Activated T-cell treated with anti-CD3 and anti-CD28 coated beads for 1 hour (primary cell): ENCODE measurements around the gene PRICKLE4.
"Not testable (repeated sequence)": the region's sequence is repeated elsewhere in the genome, so short reads cannot be mapped to it uniquely, and the experiment has no call there.

Experiments used
- DNase-seq: peaks from one replicate; pipeline ENCODE4 v3.0.0-alpha.2; 2020; ENCODE audit warnings: low read depth

Gene PRICKLE4

DNA sequence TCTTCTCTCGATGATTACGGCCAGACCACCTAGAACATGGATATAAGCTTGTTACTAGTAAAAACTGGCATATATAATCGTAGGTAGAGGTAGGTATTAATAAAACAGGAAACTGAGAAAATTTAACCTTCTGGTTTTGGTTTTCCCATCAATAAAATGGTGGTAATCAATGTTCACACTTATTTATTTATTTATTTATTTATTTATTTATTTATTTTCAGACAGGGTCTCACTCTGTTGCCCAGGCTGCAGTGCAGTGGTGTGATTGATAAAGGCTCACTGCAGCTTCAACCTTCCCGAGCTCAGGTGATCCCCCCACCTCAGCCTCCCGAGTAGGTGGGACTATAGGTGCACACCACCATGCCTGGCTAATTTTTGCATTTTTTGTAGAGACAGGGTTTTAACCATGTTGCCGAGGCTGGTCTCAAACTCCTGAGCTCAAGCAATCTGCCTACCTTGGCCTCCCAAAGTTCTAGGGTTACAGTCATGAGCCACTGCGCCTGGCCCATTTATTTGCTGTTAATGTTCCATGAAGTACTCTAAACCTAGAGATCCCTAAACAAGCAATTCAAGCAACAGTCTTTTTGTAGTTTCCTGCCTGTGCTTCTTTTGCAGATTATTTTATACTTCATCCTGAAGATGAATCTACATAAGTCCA, 18.4 kb downstream of the PRICKLE4 start:
- DNase-seq, result no peak

DNA sequence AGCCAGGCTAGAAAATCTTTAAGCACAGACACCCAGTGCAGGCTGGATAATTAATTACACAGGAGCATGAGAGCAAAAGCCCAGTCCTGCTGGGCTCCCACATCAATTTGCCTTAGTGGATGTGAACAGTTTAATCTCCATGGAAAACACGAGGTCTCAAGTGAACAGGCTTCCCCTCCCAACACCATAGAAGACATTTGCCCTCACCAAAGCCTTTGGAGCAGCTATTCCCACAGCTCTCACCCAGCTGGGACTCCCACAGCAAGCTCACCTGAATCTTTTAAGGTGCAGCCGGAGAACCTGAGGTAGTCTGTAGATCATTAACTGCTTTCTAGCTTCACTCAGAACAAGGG, 19.0 kb downstream of the PRICKLE4 start:
- DNase-seq, result no peak

DNA sequence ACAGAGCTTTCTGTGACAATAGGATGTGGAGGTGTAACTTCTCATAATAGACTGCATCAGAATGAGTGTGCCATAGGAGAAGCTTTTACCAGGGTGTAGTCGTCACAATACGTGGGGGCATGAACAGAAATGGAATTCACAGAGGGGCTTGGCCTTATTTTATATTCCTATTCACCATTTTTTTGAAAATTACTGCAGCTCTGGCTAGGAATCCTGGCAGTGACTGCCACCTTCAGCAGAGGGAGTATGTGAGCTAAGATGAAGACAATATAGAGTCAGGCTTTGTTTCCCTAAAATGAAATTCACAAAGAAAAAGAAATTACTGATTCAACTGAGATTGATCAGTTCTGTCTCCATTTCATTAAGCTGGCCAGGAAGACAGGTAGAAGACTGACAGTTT, 20.8 kb downstream of the PRICKLE4 start:
- no peak for DNase-seq

DNA sequence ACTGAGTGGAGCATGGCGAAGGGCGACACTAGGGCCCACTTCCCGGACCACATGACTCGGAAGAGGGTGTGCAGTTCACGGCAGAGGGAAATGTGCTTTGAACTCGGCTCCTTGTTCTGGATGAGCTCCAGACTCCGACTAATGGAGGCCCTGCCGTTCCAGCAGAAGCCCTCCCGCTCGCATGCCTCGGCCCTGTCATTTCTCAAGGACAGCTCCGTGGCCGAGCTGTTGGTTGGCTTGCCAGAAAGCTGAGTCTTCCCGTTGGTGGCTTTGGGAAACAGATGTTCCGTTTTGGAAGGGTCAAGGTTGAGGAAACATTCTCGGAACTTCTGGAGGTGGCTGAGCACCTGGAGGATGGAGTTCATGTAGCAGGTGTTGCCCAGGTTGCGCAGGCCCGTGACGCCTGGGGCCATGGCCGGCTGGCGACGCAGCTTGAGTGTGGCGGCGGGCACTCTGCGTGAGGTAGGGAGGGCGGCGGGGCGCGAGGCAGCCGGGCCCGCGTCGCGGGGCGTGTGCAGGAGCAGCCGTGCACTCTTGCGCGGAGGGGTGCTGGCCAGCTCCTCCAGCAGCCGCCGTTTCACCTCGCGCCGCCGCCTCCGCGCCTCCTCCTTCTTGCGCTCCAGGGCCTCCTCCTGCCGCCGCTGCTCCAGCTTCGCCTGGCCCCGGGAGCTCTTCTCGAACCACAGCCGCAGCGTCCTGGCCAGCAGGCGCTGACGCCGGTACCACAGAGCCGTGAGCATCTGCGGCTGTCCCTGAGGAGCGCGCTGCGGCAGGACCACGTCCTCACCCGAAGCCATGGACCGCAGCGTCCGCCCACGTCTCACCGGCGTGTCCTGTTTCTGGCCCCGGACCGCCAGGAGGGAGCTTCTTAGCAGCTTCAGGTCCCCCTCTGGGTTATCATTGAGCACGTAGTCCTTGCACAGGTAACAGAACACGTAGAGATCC, 25.5 kb downstream of the PRICKLE4 start:
- no peak for DNase-seq

DNA sequence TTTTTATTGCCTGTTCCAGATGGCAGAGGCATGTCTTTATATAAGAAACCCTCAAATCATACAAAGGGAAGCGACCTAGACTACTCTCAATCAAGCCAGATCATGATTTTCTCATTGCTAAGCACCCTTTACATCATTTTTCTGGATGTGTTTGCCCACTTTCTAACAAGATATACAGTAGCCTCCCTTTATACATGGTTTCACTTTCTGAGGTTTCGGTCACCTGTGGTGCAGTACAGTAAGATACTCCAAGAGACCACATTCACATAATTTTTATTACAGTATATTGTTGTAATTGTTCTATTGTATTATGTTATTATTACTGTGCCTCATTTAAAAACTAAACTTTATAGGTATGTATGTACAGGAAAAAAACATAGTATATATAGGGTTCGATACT, 30.5 kb downstream of the PRICKLE4 start:
- DNase-seq, result no peak

DNA sequence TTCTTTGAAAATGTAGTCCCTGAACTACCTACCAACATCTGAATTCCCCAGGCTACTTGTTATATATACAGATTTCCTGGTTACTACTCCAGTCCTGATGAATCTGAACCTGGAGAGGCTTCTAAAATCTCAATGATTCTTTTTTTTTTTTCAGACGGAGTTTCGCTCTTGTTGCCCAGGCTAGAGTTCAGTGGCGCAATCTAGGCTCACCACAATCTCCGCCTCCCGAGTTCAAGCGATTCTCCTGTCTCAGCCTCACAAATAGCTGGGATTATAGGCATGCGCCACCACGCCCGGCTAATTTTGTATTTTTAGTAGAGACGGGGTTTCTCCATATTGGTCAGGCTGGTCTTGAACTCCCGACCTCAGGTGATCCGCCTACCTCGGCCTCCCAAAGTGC, 31.4 kb downstream of the PRICKLE4 start:
- DNase-seq, result not testable (repeated sequence)

DNA sequence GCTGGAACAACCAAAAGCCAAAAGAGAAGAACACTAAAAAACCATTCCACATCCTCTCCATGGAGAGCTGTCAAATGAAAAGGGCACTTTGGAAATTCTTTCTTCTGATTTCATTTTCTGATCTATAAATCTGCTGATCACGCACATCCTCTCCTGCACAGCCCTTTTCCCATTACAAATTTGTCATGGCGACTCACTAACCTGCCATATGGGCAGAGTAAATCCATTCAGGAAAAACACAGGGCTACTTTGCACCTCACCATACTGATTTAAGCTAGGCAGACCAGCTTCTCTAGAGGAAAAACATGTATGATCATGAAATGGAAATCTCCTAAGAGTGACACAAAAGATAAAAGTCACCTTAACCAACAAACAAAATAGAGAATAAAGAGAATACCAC, 32.9 kb downstream of the PRICKLE4 start:
- DNase-seq, result no peak

DNA sequence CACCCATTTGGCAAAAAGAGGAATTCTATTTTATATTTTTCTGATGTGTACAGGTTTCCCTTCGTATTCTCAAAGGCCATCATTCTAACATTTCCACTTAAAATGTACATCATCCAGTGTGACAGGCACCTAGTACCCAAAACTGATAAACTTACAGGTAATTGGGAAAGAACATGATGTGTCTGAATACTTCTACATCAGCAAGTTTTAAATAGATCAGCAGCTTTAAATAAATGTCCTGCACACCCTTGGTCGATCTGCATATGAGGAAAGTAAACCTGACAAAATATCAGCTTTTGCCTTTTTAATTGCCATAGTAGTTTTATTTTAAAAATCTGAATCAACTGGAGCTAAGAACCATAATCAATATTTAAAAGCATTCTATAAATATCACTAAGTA, 33.4 kb downstream of the PRICKLE4 start:
- DNase-seq, result no peak

DNA sequence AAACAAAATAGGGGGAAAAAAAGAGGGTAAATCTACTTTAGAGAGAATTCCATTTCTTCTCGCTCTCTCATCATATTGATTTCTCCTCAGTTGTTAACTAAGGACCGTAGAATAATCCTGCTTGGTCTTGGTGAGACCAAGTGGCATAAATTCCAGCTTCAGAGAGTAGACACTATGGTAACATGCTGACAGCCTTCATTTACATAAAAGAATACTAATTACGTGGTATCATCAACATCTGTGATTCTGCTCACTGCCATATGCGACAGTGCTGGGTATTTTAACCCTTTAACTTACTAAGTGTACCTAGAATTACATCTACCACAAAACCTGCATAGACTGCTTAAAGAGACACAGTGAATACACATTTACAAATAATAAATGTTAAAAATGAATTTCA, 34.0 kb downstream of the PRICKLE4 start:
- DNase-seq, result no peak

DNA sequence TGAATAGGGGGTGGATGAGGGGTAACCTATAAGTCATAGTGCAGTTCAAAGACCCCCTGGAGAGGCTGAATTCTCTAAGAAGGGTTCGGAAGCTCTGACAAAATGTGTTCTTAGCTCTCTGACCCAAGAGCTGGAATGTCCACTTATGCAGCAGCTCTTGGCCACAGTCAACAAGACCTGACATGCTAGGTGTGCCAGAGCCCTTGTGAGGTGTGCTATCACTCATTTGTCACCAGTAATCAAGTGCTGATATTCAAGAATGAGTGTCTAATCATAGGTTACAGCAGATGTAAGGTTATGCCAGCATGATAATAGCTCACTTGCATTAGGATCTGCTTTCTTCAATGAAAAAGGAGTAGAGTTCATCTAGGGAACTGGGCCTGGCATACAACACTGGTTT, 35.0 kb downstream of the PRICKLE4 start:
- DNase-seq, result no peak

DNA sequence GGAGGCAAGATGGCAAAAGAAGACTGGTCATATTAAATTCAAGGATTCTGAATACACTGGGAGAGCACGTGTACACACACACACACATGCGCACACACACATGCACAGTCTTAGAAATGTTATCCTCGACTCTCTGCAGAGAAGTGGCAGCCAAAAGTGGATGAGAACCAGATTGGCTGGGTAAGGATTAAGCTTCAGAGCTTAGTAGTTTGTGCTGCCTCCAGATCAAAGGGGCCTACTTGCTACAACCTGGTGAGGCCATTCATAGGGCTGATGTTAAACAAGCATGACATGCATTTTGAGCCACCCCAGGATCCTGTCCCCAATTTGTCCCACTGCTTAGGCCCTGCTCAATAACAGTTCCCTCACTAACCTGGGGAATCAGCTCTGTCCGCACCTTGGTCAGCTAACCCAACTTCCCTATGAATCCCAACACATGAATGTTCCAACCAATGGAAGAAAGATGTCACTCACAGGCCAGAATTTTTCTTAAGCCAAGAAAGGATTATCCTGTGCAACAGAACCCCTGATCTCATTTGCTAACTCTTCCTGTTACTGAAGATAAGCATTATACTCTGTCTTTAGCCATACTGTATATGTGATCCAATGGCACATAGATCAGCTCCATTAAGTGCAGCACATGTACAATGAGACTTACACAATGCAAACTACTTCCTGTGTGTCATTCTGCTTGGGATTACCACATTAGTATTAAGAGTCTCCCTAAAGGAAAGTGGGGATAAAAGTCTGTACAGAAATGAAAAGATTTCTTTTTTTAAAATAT, 37.9 kb downstream of the PRICKLE4 start:
- DNase-seq, result no peak

DNA sequence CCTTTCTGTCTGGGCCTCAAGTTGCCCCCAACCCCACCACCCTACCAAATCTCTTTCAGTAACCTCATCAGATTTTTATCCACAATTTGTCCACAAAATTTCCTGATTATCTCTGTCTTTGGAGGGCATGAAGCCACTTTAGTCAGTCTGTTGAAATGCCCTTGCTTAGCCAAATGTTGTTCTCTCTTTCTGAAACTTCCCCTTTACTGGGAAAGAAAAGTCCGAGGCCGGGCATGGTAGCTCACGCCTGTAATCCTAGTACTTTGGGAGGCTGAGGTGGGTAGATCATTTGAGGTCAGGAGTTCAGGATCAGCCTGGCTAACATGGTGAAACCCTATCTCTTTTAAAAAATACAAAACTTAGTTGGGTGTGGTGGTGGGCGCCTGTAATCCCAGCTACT, 40.7 kb downstream of the PRICKLE4 start:
- no peak for DNase-seq

DNA sequence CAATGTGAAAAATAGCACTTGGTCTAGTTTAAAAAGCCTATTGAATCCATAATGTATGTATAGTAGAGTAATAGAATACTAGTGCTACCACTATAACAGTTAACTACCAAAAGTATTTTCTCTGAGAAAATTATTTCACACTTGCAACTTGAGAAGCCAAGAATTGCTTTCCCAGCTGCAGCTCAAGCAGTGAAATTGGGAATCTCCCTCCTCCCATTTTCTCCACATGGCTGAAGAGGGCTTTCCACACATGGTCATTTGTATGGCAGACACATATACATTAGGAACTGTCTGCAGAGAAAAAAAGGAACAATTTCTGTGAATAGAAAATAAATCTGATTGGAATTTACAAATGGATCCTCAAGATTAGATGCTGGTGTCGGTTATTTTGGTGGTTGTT, 41.4 kb downstream of the PRICKLE4 start:
- no peak for DNase-seq

DNA sequence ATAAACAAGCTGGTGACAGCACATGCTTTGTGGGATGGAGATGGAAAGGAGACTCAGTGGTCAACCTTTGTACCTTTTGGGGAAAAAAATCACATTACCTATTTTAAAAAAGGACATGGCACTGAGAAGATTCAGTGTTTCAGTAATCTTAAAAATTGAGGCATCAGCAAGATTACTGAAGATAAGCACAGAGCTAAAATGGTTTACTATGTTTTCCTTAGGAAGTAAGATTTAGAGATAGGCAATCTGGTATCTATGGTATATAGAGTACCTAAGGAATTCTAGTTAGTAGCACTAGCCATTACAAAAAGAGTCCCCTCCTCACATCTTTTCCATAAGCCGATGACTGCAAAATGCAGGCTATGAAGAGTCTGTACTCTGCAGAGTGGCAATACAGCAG, 42.6 kb downstream of the PRICKLE4 start:
- DNase-seq, result no peak

DNA sequence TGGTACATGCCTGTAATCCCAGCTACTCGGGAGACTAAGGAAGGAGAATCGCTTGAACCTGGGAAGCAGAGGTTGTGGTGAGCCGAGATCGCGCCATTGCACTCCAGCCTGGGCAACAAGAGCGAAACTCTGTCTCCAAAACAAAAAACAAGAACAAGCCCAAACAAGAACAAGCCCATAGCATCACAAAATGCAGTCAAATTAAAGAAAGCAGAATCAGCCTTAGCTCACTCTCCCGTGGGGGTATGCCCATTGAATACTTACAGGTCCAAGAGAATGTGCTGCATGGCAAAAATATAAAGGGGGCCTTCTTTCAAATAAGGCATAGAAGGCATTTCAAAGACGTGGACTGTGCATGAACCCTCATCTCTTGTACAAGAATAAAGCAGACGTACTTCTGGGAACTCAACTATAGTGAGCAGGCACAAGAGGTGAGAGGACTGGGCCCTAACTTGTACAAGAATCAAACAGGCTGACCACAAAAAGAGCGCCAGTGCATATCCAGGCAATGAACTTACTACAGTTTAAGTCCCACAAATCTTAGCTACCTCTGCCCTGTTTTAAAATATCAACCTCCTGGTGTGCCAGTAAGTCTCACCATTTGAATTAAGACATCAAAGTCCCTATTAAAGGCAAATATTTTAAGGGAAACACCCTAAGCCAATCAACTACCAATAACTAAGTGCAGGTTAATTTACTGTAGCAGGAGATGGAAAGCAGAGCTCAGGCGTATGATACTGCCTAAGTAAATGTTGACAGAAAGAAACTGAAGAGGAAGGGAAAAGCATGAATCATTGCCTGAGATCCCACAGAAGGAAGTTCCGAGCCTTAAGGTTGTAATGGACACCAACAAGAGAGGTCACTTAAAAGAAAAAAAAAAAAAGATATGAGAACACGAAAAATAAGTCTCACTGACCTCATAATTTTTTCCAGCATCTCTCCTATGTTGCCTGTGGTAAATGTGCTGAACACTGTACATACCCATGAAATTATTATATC, 44.3 kb downstream of the PRICKLE4 start:
- DNase-seq, result no peak

DNA sequence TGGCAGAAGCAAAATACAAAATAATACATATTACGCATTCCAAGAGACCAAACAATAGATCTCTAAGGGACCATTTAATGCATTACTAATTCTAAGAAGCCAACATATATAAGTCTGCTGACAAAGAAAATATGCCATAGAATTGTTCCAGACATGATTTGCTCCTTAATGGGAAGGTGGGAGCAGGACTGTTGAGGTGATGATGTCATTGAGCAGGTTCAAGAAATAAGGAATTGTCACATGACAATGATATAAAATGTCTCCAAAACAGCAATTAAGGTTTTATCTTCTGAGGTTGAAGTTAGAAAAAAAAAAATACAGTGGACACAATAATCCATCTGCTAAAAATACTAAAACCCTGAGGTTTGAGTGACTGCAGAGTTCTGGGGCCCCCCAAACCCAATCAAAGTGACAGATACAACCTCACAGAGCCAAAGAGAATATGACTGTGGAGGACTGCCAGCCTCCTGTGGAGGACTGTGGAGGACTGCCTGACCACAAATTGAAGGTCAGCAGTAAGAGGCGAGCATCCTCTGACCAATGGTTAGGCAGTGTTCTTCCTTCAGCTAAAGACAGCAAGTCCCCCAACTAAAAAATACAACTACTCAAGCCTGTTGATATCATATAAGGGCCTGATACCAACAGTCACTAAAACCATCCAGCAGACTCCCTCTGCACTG, 45.9 kb downstream of the PRICKLE4 start:
- no peak for DNase-seq

DNA sequence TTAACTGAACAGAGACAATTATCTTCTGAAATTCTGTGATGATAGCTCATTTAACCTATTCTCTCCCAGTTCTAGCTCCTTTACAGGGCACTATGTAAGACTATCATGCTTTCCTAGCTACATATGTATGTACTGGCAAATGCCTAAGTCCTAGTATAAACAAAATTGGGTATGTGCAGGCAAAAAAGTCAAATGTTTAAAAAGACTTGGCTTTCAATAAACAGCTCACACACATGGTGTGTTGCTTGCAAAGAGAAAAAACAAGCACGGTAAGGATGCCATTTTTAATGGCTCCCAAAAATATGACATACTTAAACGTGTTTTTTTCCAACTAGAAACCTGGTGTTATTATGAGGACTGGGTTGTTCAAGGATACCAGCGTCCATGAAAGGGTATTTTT, 51.7 kb downstream of the PRICKLE4 start:
- no peak for DNase-seq

DNA sequence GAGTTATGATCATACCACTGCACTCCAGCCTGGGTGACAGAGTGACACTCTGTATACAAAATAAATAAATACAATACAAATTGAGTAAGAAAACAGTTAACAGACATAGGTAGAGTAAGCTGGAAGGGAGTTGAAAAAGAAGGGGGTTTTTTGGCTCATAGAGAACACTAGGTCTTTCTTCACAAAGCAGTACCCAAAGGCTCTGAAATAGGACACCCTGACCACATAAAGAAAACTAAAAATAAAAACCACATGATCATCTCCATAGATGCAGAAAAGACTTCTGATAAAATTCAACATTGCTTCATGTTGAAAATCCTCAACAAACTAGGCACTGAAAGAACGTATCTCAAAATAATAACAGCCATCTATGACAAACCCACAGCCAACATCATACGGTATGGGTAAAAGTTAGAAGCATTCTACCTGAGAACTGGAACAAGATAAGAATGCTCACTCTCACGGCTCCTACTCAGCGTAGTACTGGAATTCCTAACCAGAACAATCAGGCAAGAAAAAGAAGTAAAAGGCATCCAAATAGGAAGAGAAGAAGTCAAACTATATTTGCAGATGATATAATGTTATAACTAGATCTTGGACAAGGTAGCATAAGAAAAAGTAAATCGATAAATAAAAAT, 55.6 kb downstream of the PRICKLE4 start:
- DNase-seq, result no peak

DNA sequence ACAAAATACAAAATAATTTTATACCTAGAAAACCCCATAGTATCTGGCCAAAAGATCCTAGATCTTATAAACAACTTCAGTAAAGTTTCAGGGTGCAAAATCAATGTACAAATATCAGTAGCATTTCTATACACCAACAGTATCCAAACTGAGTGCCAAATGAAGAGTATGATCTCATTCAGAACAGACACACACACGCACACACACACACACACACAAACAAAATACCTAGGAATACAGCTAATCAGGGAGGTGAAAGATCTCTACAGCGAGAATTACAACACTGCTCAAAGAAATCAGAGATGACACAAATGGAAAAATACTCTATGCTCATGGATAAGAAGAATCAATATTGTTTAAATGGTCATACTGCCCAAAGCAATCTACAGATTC, 56.1 kb downstream of the PRICKLE4 start:
- DNase-seq, result no peak
